HL-60/S4 (cell line): ENCODE results near the gene KLRC1.
"Not testable (repeated sequence)": the region's sequence is repeated elsewhere in the genome, so short reads cannot be mapped to it uniquely, and the experiment has no call there.

Experiments used
- in situ Hi-C: fragments of 300-500 bp; cut with MboI; formaldehyde crosslinking; loops from 2 replicates; pipeline ENCODE4 v1.14.3; 2022; ENCODE audit warnings: low sequenced_read_pairs

The KLRC1 gene

GRCh38 chr12:10453156-10453555 is at the start of gene KLRC1:
KLRC1 (minus strand) TSS chr12:10453377; CDS start chr12:10451156, 2,221 bp downstream.
- in situ Hi-C loops: no loop called here

GRCh38 chr12:10501030-10501429 is 47.9 kb upstream of the KLRC1 start:
- in situ Hi-C loops: no loop called here

- in situ Hi-C loops: no loop called here
Observed at GRCh38 chr12:10498042-10498441, 44.9 kb upstream of the KLRC1 start.

GRCh38 chr12:10497602-10498001 is 44.4 kb upstream of the KLRC1 start:
- in situ Hi-C loops: no loop called here

GRCh38 chr12:10491766-10492165 is 38.6 kb upstream of the KLRC1 start:
- in situ Hi-C loops: no loop called here

GRCh38 chr12:10487328-10487727 is 34.2 kb upstream of the KLRC1 start:
- in situ Hi-C loops: not testable (repeated sequence)

- in situ Hi-C loops: not testable (repeated sequence)
Observed at GRCh38 chr12:10481901-10482300, 28.7 kb upstream of the KLRC1 start.

GRCh38 chr12:10472808-10473207 is 19.6 kb upstream of the KLRC1 start:
- in situ Hi-C loops: not testable (repeated sequence)

GRCh38 chr12:10469701-10470100 is 16.5 kb upstream of the KLRC1 start:
- in situ Hi-C loops: no loop called here

- in situ Hi-C loops: no loop called here
Observed at GRCh38 chr12:10466311-10466710, 13.1 kb upstream of the KLRC1 start.

- in situ Hi-C loops: no loop called here
Observed at GRCh38 chr12:10457760-10458159, 4.6 kb upstream of the KLRC1 start.

- in situ Hi-C loops: no loop called here
Observed at GRCh38 chr12:10456856-10457255, 3.7 kb upstream of the KLRC1 start.

GRCh38 chr12:10455766-10456165 is 2.6 kb upstream of the KLRC1 start:
- in situ Hi-C loops: no loop called here

GRCh38 chr12:10454531-10454930 is 1.4 kb upstream of the KLRC1 start:
- in situ Hi-C loops: no loop called here

GRCh38 chr12:10448236-10448635 is 4.9 kb downstream of the KLRC1 start:
- in situ Hi-C loops: no loop called here

GRCh38 chr12:10446052-10446451 is 7.1 kb downstream of the KLRC1 start:
- in situ Hi-C loops: not testable (repeated sequence)

GRCh38 chr12:10441144-10441543 is 12.0 kb downstream of the KLRC1 start:
- in situ Hi-C loops: not testable (repeated sequence)

GRCh38 chr12:10439608-10440274 is 13.4 kb downstream of the KLRC1 start:
- in situ Hi-C loops: not testable (repeated sequence)

GRCh38 chr12:10437601-10438000 is 15.6 kb downstream of the KLRC1 start:
- in situ Hi-C loops: not testable (repeated sequence)

GRCh38 chr12:10435816-10436215 is 17.4 kb downstream of the KLRC1 start, which contains the start of gene KLRC2:
KLRC2 (minus strand) TSS chr12:10436010; CDS start chr12:10435986, 24 bp downstream.
- in situ Hi-C loops: not testable (repeated sequence)

GRCh38 chr12:10430623-10431022 is 22.6 kb downstream of the KLRC1 start:
- in situ Hi-C loops: not testable (repeated sequence)

- in situ Hi-C loops: not testable (repeated sequence)
Observed at GRCh38 chr12:10425938-10426337, 27.2 kb downstream of the KLRC1 start.
